T47D (cell line): Measurements from ENCODE around the gene SNF8.
A peak's percentile ranks its signal among the peaks of the same experiment; 100 is the strongest.

ENCODE experiments used
- DNase-seq, 2 experiments: peaks; one replicate each; pipeline versions ENCODE4 v3.0.0 to v3.0.0-alpha.2; 2011 to 2012; ENCODE audit warnings: low read depth in 1 of 2, low spot score in 1 of 2
- JUND ChIP-seq: IDR thresholded peaks from 2 replicates; pipeline ENCODE4 v1.6.1; 2012; ENCODE audit warnings: low read depth
- in situ Hi-C: cut with HindIII; loops from 2 replicates; pipeline ENCODE4 v1.10.0; 2016; ENCODE audit warnings: low sequenced_read_pairs, low pct_unique_long_range_greater_than_20kb

The SNF8 gene

GRCh38 chr17:48944515-48945260 is at the start of gene SNF8:
TSS of gene SNF8 (minus strand) at chr17:48944842. CDS start at chr17:48944734, 108 bp downstream.
- no peak for TF ChIP-seq JUND
- in situ Hi-C loops = no loop called here
- peak; percentile 95 to 98 for DNase-seq

GRCh38 chr17:48993951-48994350 is 49.3 kb upstream of the SNF8 start:
- DNase-seq = no peak
- in situ Hi-C loops = no loop called here
- TF ChIP-seq JUND = no peak

GRCh38 chr17:48993305-48993704 is 48.7 kb upstream of the SNF8 start:
- no peak for TF ChIP-seq JUND
- DNase-seq = no peak
- in situ Hi-C loops = no loop called here

- in situ Hi-C loops = no loop called here
- no peak for DNase-seq
- no peak for TF ChIP-seq JUND
Observed at GRCh38 chr17:48992444-48992843, 47.8 kb upstream of the SNF8 start.

GRCh38 chr17:48990882-48991357 is 46.3 kb upstream of the SNF8 start:
- DNase-seq = no peak
- in situ Hi-C loops = no loop called here
- no peak for TF ChIP-seq JUND

- in situ Hi-C loops = no loop called here
- DNase-seq = no peak
- no peak for TF ChIP-seq JUND
Observed at GRCh38 chr17:48989100-48989499, 44.5 kb upstream of the SNF8 start.

- in situ Hi-C loops = no loop called here
- no peak for TF ChIP-seq JUND
- DNase-seq = no peak
Observed at GRCh38 chr17:48985436-48986245, 41.0 kb upstream of the SNF8 start.

GRCh38 chr17:48981927-48982539 is 37.4 kb upstream of the SNF8 start:
- TF ChIP-seq JUND = no peak
- no peak for DNase-seq
- in situ Hi-C loops = no loop called here

- TF ChIP-seq JUND = no peak
- in situ Hi-C loops = no loop called here
- DNase-seq = no peak
Observed at GRCh38 chr17:48973806-48974205, 29.2 kb upstream of the SNF8 start.

- DNase-seq = no peak
- no peak for TF ChIP-seq JUND
- in situ Hi-C loops = no loop called here
Observed at GRCh38 chr17:48972749-48973097, 28.1 kb upstream of the SNF8 start.

GRCh38 chr17:48970865-48971687 is 26.4 kb upstream of the SNF8 start:
- TF ChIP-seq JUND = no peak
- DNase-seq = no peak
- in situ Hi-C loops = no loop called here

- in situ Hi-C loops = no loop called here
- no peak for DNase-seq
Observed at GRCh38 chr17:48970224-48970623, 25.6 kb upstream of the SNF8 start.

More at GRCh38 chr17:48970224-48970623, 25.6 kb upstream of the SNF8 start:
- TF ChIP-seq JUND = no peak
